Non-pigmented ciliary epithelial cell (primary cell): Measurements from ENCODE around the gene LRRC45.

Source experiments
- DNase-seq: peaks from one replicate; pipeline ENCODE4 v3.0.0-alpha.2; 2010; ENCODE audit warnings: low read depth

The LRRC45 gene

GRCh38 chr17:81994593-81995462 is 28.3 kb upstream of the LRRC45 start:
- DNase-seq: no peak

GRCh38 chr17:81995463-81996231 is 27.5 kb upstream of the LRRC45 start:
- DNase-seq: no peak

- DNase-seq: no peak
Measured at GRCh38 chr17:81996232-81996756, 26.8 kb upstream of the LRRC45 start.

- DNase-seq: no peak
Measured at GRCh38 chr17:81996757-81997441, 26.2 kb upstream of the LRRC45 start.

- no peak for DNase-seq
Measured at GRCh38 chr17:81998212-81998611, 24.9 kb upstream of the LRRC45 start.

GRCh38 chr17:81998691-81999438 is 24.2 kb upstream of the LRRC45 start:
- no peak for DNase-seq

- DNase-seq: no peak
Measured at GRCh38 chr17:81999587-81999975, 23.5 kb upstream of the LRRC45 start.

GRCh38 chr17:81999976-82000802 is 22.9 kb upstream of the LRRC45 start:
- DNase-seq: no peak

GRCh38 chr17:82000803-82001570 is 22.1 kb upstream of the LRRC45 start:
- no peak for DNase-seq

- no peak for DNase-seq
Measured at GRCh38 chr17:82001571-82002056, 21.5 kb upstream of the LRRC45 start.

GRCh38 chr17:82003411-82004381 is 19.4 kb upstream of the LRRC45 start:
- DNase-seq: peak; percentile 67

GRCh38 chr17:82004517-82005455 is 18.3 kb upstream of the LRRC45 start:
- no peak for DNase-seq

GRCh38 chr17:82005701-82006348 is 17.3 kb upstream of the LRRC45 start:
- DNase-seq: no peak

- DNase-seq: no peak
Measured at GRCh38 chr17:82006468-82007227, 16.5 kb upstream of the LRRC45 start.

GRCh38 chr17:82007228-82007494 is 15.9 kb upstream of the LRRC45 start:
- no peak for DNase-seq

GRCh38 chr17:82007495-82008257 is 15.4 kb upstream of the LRRC45 start:
- no peak for DNase-seq
